Neural progenitor cell (in vitro differentiated cells): ENCODE data around the gene JAM2. TPM values are rescaled to one million over a fixed set of nuclear protein-coding genes. Genes with fewer than 3 reads are reported as not detected.
A peak's percentile ranks its signal among the peaks of the same experiment; 100 is the strongest.

ENCODE experiments used
- DNase-seq: peaks from one replicate; pipeline ENCODE4 v3.0.0-alpha.2; 2016; ENCODE audit warnings: low spot score
- H2AFZ ChIP-seq: fragments of 200-600 bp; sonication (generic); replicated peaks from 2 replicates; pipeline ENCODE4 v1.6.1; 2016; ENCODE audit warnings: antibody characterized with exemption
- H3F3A ChIP-seq: fragments of 200-600 bp; sonication (generic); 2 replicates; pipeline ENCODE4 v1.6.1; 2016; ENCODE audit warnings: antibody characterized with exemption, low read depth
- H3K27ac ChIP-seq: fragments of 200-600 bp; sonication (generic); 2 replicates; pipeline ENCODE4 v1.5.1; 2016; ENCODE audit warnings: mild to moderate bottlenecking
- H3K27me3 ChIP-seq: fragments of 200-600 bp; sonication (generic); 2 replicates; pipeline ENCODE4 v1.6.1; 2016; ENCODE audit warnings: mild to moderate bottlenecking, moderate library complexity
- H3K36me3 ChIP-seq: fragments of 200-600 bp; sonication (generic); 2 replicates; pipeline ENCODE4 v1.5.1; 2016
- H3K4me1 ChIP-seq: fragments of 200-600 bp; sonication (generic); 2 replicates; pipeline ENCODE4 v1.6.1; 2016; ENCODE audit warnings: mixed run types
- H3K4me2 ChIP-seq: fragments of 200-600 bp; sonication (generic); 2 replicates; pipeline ENCODE4 v1.6.1; 2016
- H3K4me3 ChIP-seq: fragments of 200-600 bp; sonication (generic); 2 replicates; pipeline ENCODE4 v1.5.1; 2016
- H3K79me2 ChIP-seq: fragments of 200-600 bp; sonication (generic); 2 replicates; pipeline ENCODE4 v1.6.1; 2016; ENCODE audit warnings: low read depth
- H3K9ac ChIP-seq: fragments of 200-600 bp; sonication (generic); 2 replicates; pipeline ENCODE4 v1.6.1; 2016
- H3K9me3 ChIP-seq: fragments of 200-600 bp; sonication (generic); 2 replicates; pipeline ENCODE4 v1.5.1; 2016; ENCODE audit warnings: low read depth
- H4K20me1 ChIP-seq: fragments of 200-600 bp; sonication (generic); 2 replicates; pipeline ENCODE4 v1.6.1; 2016; ENCODE audit warnings: low read depth
- H3K27ac Mint-ChIP-seq: 3 replicates; pipeline ENCODE4 v1.8.0; 2021; ENCODE audit warnings: mixed read lengths
- H3K27me3 Mint-ChIP-seq: 2 replicates; pipeline ENCODE4 v1.8.0; 2022; ENCODE audit warnings: low read depth, mild to moderate bottlenecking, inconsistent platforms, moderate library complexity, mixed read lengths; ENCODE audit not compliant: insufficient read depth
- H3K36me3 Mint-ChIP-seq: 3 replicates; pipeline ENCODE4 v1.8.0; 2021; ENCODE audit warnings: mixed read lengths
- H3K4me1 Mint-ChIP-seq: 3 replicates; pipeline ENCODE4 v1.8.0; 2021; ENCODE audit warnings: mixed read lengths
- H3K4me3 Mint-ChIP-seq: 3 replicates; pipeline ENCODE4 v1.8.0; 2021; ENCODE audit warnings: mild to moderate bottlenecking, moderate library complexity, mixed read lengths
- H3K9me3 Mint-ChIP-seq: 3 replicates; pipeline ENCODE4 v1.8.0; 2020; ENCODE audit warnings: mixed read lengths
- CTCF ChIP-seq: fragments of 200-600 bp; sonication (generic); IDR thresholded peaks from 2 replicates; pipeline ENCODE4 v1.5.1; 2017; ENCODE audit warnings: antibody characterized with exemption, mild to moderate bottlenecking
- EZH2 ChIP-seq: fragments of 200-600 bp; sonication (generic); IDR thresholded peaks from 2 replicates; pipeline ENCODE4 v1.6.1; 2017; ENCODE audit warnings: antibody characterized with exemption, mild to moderate bottlenecking, moderate library complexity
- EZH2phosphoT487 ChIP-seq: fragments of 200-600 bp; sonication (generic); IDR thresholded peaks from 2 replicates; pipeline ENCODE4 v1.6.1; 2017; ENCODE audit warnings: antibody characterized with exemption
- total RNA-seq: library from RNA; depleted of rRNA; stranded (reverse); fragments of >200 nt; gene quantifications from 2 replicates; pipeline ENCODE4 v1.2.3, GENCODE V29; 2015; ENCODE audit warnings: low replicate concordance

The JAM2 gene
- total RNA-seq, 1 donor from 2014 or later, result 1.9 TPM

GRCh38 chr21:25608044-25608737 is 30.9 kb upstream of the JAM2 start:
- Histone ChIP-seq H3K36me3 (peaks cover 8% of the 10 kb centered on the region), H3K79me2 (peaks cover 17% of the 10 kb centered on the region), H3K4me1 (peaks cover 5% of the 10 kb centered on the region), H3K9me3 (no peaks in the 10 kb centered on the region), H3K9ac (no peak overlapping the region), H3K4me2 (peak overlapping the region; percentile 84), H3K27me3 (no peaks in the 10 kb centered on the region), H3K4me3 (peak overlapping the region; percentile 92), H3F3A (peaks cover 4% of the 10 kb centered on the region), H4K20me1 (no peaks in the 10 kb centered on the region), H3K27ac (no peak overlapping the region), H2AFZ (peak overlapping the region; percentile 92)
- peak; percentile 89 for DNase-seq
- Mint-ChIP-seq H3K9me3 (no peaks in the 10 kb centered on the region), H3K4me1 (peaks cover 20% of the 10 kb centered on the region), H3K36me3 (peaks cover 7% of the 10 kb centered on the region), H3K27ac (no peak overlapping the region), H3K27me3 (peaks cover 7% of the 10 kb centered on the region), H3K4me3 (peak overlapping the region; percentile 100)
- TF ChIP-seq EZH2, result no peak
- peak; percentile 94 for TF ChIP-seq CTCF

DNA sequence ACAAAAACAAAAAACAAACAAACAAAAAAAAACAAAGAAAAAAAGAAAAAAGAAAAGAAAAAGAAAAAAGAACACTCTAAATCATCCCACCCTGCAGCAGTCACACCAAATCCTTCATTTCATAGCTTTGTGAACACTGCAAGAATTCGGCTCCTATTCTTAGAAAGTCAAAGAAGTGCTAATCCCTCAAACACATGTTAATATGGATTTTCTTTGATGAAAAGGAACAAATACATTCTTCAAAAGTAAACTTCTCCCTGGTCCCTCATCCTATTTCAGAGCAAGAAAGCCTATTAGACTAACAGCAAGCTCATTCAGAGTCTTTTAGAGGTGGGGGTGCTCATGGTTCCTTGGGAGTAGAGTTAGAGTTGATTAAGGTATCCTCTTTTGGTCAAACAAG is 24.6 kb upstream of the JAM2 start:
- Mint-ChIP-seq H3K4me1 (peaks cover 11% of the 10 kb centered on the region), H3K27me3 (peaks cover 2% of the 10 kb centered on the region), H3K4me3 (no peak overlapping the region), H3K27ac (no peak overlapping the region), H3K36me3 (peaks cover 2% of the 10 kb centered on the region), H3K9me3 (no peaks in the 10 kb centered on the region)
- Histone ChIP-seq H3K9ac (no peak overlapping the region), H3K4me3 (no peak overlapping the region), H3K4me2 (no peak overlapping the region), H3K4me1 (peaks cover 11% of the 10 kb centered on the region), H3K36me3 (no peaks in the 10 kb centered on the region), H3F3A (peaks cover 11% of the 10 kb centered on the region), H3K9me3 (no peaks in the 10 kb centered on the region), H3K27me3 (no peaks in the 10 kb centered on the region), H4K20me1 (no peaks in the 10 kb centered on the region), H3K27ac (no peak overlapping the region), H2AFZ (no peak overlapping the region), H3K79me2 (no peaks in the 10 kb centered on the region)
- DNase-seq, result peak; percentile 15
- TF ChIP-seq CTCF, result no peak
- TF ChIP-seq EZH2phosphoT487, result no peak
- no peak for TF ChIP-seq EZH2

DNA sequence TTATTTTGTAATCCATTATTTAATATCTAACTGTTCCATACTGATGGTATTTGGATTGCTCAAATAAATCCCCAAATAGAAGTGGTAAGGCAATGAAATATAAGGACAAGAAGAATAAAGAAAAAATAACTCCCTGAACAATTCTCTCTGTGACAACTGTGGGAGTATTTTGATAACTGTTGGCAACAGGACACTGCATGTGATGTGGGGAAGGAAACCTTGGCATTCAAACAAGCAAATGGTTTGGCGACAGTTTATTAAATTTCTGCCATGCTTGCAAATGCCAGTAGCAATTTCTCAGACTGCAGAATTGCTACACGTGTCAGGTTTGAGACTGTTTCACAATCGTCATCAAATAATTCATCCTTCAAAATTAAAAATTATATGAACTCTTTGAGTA is 23.2 kb upstream of the JAM2 start:
- H3K27me3 Mint-ChIP-seq, result peaks cover 2% of the 10 kb centered on the region
- TF ChIP-seq EZH2phosphoT487 (no peak), CTCF (no peak), EZH2 (no peak)
- DNase-seq, result no peak
- peaks cover 7% of the 10 kb centered on the region for H3F3A ChIP-seq
- H3K4me2 ChIP-seq, result no peak overlapping the region
- no peak overlapping the region for H3K4me3 Mint-ChIP-seq
- no peaks in the 10 kb centered on the region for H3K9me3 ChIP-seq
- peaks cover 8% of the 10 kb centered on the region for H3K4me1 Mint-ChIP-seq
- H4K20me1 ChIP-seq, result no peaks in the 10 kb centered on the region
- H3K4me3 ChIP-seq, result no peak overlapping the region
- no peak overlapping the region for H3K9ac ChIP-seq
- H3K27ac ChIP-seq, result no peak overlapping the region
- H2AFZ ChIP-seq, result no peak overlapping the region
- no peaks in the 10 kb centered on the region for H3K79me2 ChIP-seq
- no peaks in the 10 kb centered on the region for H3K9me3 Mint-ChIP-seq
- H3K36me3 ChIP-seq, result no peaks in the 10 kb centered on the region
- no peak overlapping the region for H3K27ac Mint-ChIP-seq
- peaks cover 11% of the 10 kb centered on the region for H3K4me1 ChIP-seq
- H3K36me3 Mint-ChIP-seq, result peaks cover 2% of the 10 kb centered on the region
- H3K27me3 ChIP-seq, result no peaks in the 10 kb centered on the region
